Activated CD8-positive, alpha-beta memory T cell treated with anti-CD3 and anti-CD28 coated beads, Interleukin-2, amount 10 ng/mL, durations not matched to agents 7 days and 5 days (primary cell): ENCODE results near the gene MAN2A1. TPM values are rescaled to one million over a fixed set of nuclear protein-coding genes. Genes with fewer than 3 reads are reported as not detected.

Experiments used
- ATAC-seq: fragments of 150-1000 bp; cut with Tn5 transposase; one replicate; pipeline ENCODE4 v1.10.0; 2021; ENCODE audit warnings: moderate library complexity
- CTCF ChIA-PET: fragments of 350-600 bp; sonication (Branson Sonifier 250); formaldehyde crosslinking; loops from one replicate; lab custom pipeline; 2021; ENCODE audit warnings: antibody characterized with exemption; lab: Charles Lee
- DNase-seq: peaks from one replicate; pipeline ENCODE4 v3.0.0-alpha.2; 2020
- H3K27ac Mint-ChIP-seq: one replicate; pipeline ENCODE4 v1.8.0; 2021; ENCODE audit warnings: mild to moderate bottlenecking, mixed read lengths
- H3K27me3 Mint-ChIP-seq: one replicate; pipeline ENCODE4 v1.8.0; 2021; ENCODE audit warnings: mixed read lengths
- H3K36me3 Mint-ChIP-seq: one replicate; pipeline ENCODE4 v1.8.0; 2021; ENCODE audit warnings: mild to moderate bottlenecking, mixed read lengths
- H3K4me1 Mint-ChIP-seq: one replicate; pipeline ENCODE4 v1.8.0; 2021; ENCODE audit warnings: mixed read lengths
- H3K4me3 Mint-ChIP-seq: one replicate; pipeline ENCODE4 v1.8.0; 2021; ENCODE audit warnings: mild to moderate bottlenecking, moderate library complexity, mixed read lengths
- H3K9me3 Mint-ChIP-seq: one replicate; pipeline ENCODE4 v1.8.0; 2022; ENCODE audit warnings: low read depth, mixed read lengths
- total RNA-seq, 2 experiments: library from RNA; stranded (reverse); gene quantifications; one replicate each; pipeline ENCODE4 v1.2.3, GENCODE V29; 2021

Gene MAN2A1
- total RNA-seq, 2 experiments from 2014 or later, result 27.2 to 28.4 TPM

GRCh38 chr5:109660301-109660700 is 29.4 kb upstream of the MAN2A1 start:
- Mint-ChIP-seq H3K9me3 (no peaks in the 10 kb centered on the region), H3K4me1 (peaks cover 12% of the 10 kb centered on the region), H3K27ac (no peak overlapping the region), H3K27me3 (peaks cover 7% of the 10 kb centered on the region), H3K36me3 (no peaks in the 10 kb centered on the region), H3K4me3 (no peak overlapping the region)
- CTCF ChIA-PET, result no interaction called here
- ATAC-seq, result no peak
- no peak for DNase-seq

- Mint-ChIP-seq H3K4me1 (no peaks in the 10 kb centered on the region), H3K27me3 (peaks cover 30% of the 10 kb centered on the region), H3K9me3 (no peaks in the 10 kb centered on the region), H3K4me3 (no peak overlapping the region), H3K36me3 (no peaks in the 10 kb centered on the region), H3K27ac (no peak overlapping the region)
- ATAC-seq, result no peak
- CTCF ChIA-PET, result no interaction called here
- no peak for DNase-seq
Measured at GRCh38 chr5:109668237-109668636, 21.5 kb upstream of the MAN2A1 start.

GRCh38 chr5:109668668-109669422 is 20.9 kb upstream of the MAN2A1 start:
- CTCF ChIA-PET, result no interaction called here
- DNase-seq, result no peak
- Mint-ChIP-seq H3K4me3 (no peak overlapping the region), H3K4me1 (no peaks in the 10 kb centered on the region), H3K27me3 (peaks cover 35% of the 10 kb centered on the region), H3K36me3 (no peaks in the 10 kb centered on the region), H3K9me3 (no peaks in the 10 kb centered on the region), H3K27ac (no peak overlapping the region)
- no peak for ATAC-seq

GRCh38 chr5:109669991-109670706 is 19.6 kb upstream of the MAN2A1 start:
- Mint-ChIP-seq H3K9me3 (no peaks in the 10 kb centered on the region), H3K36me3 (no peaks in the 10 kb centered on the region), H3K4me3 (no peak overlapping the region), H3K4me1 (no peaks in the 10 kb centered on the region), H3K27me3 (peaks cover 40% of the 10 kb centered on the region), H3K27ac (no peak overlapping the region)
- ATAC-seq (no peak), DNase-seq (no peak)
- CTCF ChIA-PET, result no interaction called here

GRCh38 chr5:109671136-109671535 is 18.6 kb upstream of the MAN2A1 start:
- Mint-ChIP-seq H3K27me3 (peaks cover 46% of the 10 kb centered on the region), H3K9me3 (no peaks in the 10 kb centered on the region), H3K27ac (no peak overlapping the region), H3K4me3 (no peak overlapping the region), H3K36me3 (no peaks in the 10 kb centered on the region), H3K4me1 (no peaks in the 10 kb centered on the region)
- CTCF ChIA-PET, result no interaction called here
- ATAC-seq (no peak), DNase-seq (no peak)

- Mint-ChIP-seq H3K27me3 (peaks cover 52% of the 10 kb centered on the region), H3K4me1 (no peaks in the 10 kb centered on the region), H3K4me3 (no peak overlapping the region), H3K27ac (no peak overlapping the region), H3K36me3 (no peaks in the 10 kb centered on the region), H3K9me3 (no peaks in the 10 kb centered on the region)
- CTCF ChIA-PET, result no interaction called here
- ATAC-seq (no peak), DNase-seq (no peak)
Measured at GRCh38 chr5:109674596-109674995, 15.1 kb upstream of the MAN2A1 start.

GRCh38 chr5:109676920-109677319 is 12.8 kb upstream of the MAN2A1 start:
- Mint-ChIP-seq H3K4me1 (no peaks in the 10 kb centered on the region), H3K27me3 (peaks cover 39% of the 10 kb centered on the region), H3K27ac (no peak overlapping the region), H3K9me3 (no peaks in the 10 kb centered on the region), H3K4me3 (no peak overlapping the region), H3K36me3 (no peaks in the 10 kb centered on the region)
- CTCF ChIA-PET, result no interaction called here
- no peak for DNase-seq
- ATAC-seq, result no peak

- CTCF ChIA-PET, result interaction anchor here (1.4 kb wide), 1 partner anchor 11 kb away, joined by 3 read pairs; the partner anchor contains the start of gene MAN2A1
- no peaks in the 10 kb centered on the region for H3K4me1 Mint-ChIP-seq
Measured at GRCh38 chr5:109678447-109678846, 11.3 kb upstream of the MAN2A1 start.

GRCh38 chr5:109681763-109682162 is 8.0 kb upstream of the MAN2A1 start:
- CTCF ChIA-PET, result no interaction called here

More at GRCh38 chr5:109678447-109678846, 11.3 kb upstream of the MAN2A1 start:
- Mint-ChIP-seq H3K36me3 (no peaks in the 10 kb centered on the region), H3K27me3 (peaks cover 27% of the 10 kb centered on the region), H3K27ac (no peak overlapping the region), H3K4me3 (no peak overlapping the region), H3K9me3 (no peaks in the 10 kb centered on the region)
- no peak for DNase-seq
- ATAC-seq, result no peak

GRCh38 chr5:109682383-109682782 is 7.3 kb upstream of the MAN2A1 start:
- Mint-ChIP-seq H3K27me3 (peaks cover under 1% of the 10 kb centered on the region), H3K9me3 (no peaks in the 10 kb centered on the region), H3K27ac (no peak overlapping the region), H3K36me3 (no peaks in the 10 kb centered on the region), H3K4me1 (no peaks in the 10 kb centered on the region), H3K4me3 (no peak overlapping the region)
- DNase-seq, result no peak
- CTCF ChIA-PET, result no interaction called here
- no peak for ATAC-seq

More at GRCh38 chr5:109681763-109682162, 8.0 kb upstream of the MAN2A1 start:
- DNase-seq (no peak), ATAC-seq (no peak)
- Mint-ChIP-seq H3K27ac (no peak overlapping the region), H3K9me3 (no peaks in the 10 kb centered on the region), H3K36me3 (no peaks in the 10 kb centered on the region), H3K4me3 (no peak overlapping the region), H3K27me3 (peaks cover 7% of the 10 kb centered on the region), H3K4me1 (no peaks in the 10 kb centered on the region)

GRCh38 chr5:109685916-109686315 is 3.8 kb upstream of the MAN2A1 start:
- Mint-ChIP-seq H3K4me1 (peaks cover 11% of the 10 kb centered on the region), H3K4me3 (no peak overlapping the region), H3K36me3 (peaks cover under 1% of the 10 kb centered on the region), H3K27ac (no peak overlapping the region), H3K27me3 (no peaks in the 10 kb centered on the region), H3K9me3 (no peaks in the 10 kb centered on the region)
- DNase-seq, result no peak
- CTCF ChIA-PET, result no interaction called here
- ATAC-seq, result no peak

- peak; percentile 49 for DNase-seq
- Mint-ChIP-seq H3K27me3 (no peaks in the 10 kb centered on the region), H3K27ac (peak overlapping the region; percentile 95), H3K4me3 (peak overlapping the region; percentile 96), H3K4me1 (peaks cover 37% of the 10 kb centered on the region), H3K36me3 (peaks cover 4% of the 10 kb centered on the region), H3K9me3 (no peaks in the 10 kb centered on the region)
- CTCF ChIA-PET, result interaction anchor here (0.7 to 1.6 kb wide), 5 partner anchors 8 to 1039 kb away, joined by 3 to 4 read pairs (median 3); no protein-coding TSS in a partner anchor
- no peak for ATAC-seq
Measured at GRCh38 chr5:109688630-109688969, 1.1 kb upstream of the MAN2A1 start.

GRCh38 chr5:109688970-109689739 is 572 bp upstream of the MAN2A1 start:
- H3K36me3 Mint-ChIP-seq, result peaks cover 4% of the 10 kb centered on the region
- CTCF ChIA-PET, result interaction anchor here (0.7 to 1.6 kb wide), 5 partner anchors 9 to 1040 kb away, joined by 3 to 4 read pairs (median 4); no protein-coding TSS in a partner anchor
- H3K9me3 Mint-ChIP-seq, result no peaks in the 10 kb centered on the region
- peak; percentile 82 for ATAC-seq
- peak; percentile 82 for DNase-seq
- H3K4me3 Mint-ChIP-seq, result peak overlapping the region; percentile 96
- peak overlapping the region; percentile 95 for H3K27ac Mint-ChIP-seq
- no peaks in the 10 kb centered on the region for H3K27me3 Mint-ChIP-seq
- peaks cover 41% of the 10 kb centered on the region for H3K4me1 Mint-ChIP-seq
